ENCODE measurements around the gene CASP14. TPM values are rescaled to one million over a fixed set of nuclear protein-coding genes. Genes with fewer than 3 reads are reported as not detected.
"Not testable (repeated sequence)": the region's sequence is repeated elsewhere in the genome, so short reads cannot be mapped to it uniquely, and the experiment has no call there.

CASP14 gene
- total RNA-seq, 2 experiments from 2014 or later: not detected

DNA sequence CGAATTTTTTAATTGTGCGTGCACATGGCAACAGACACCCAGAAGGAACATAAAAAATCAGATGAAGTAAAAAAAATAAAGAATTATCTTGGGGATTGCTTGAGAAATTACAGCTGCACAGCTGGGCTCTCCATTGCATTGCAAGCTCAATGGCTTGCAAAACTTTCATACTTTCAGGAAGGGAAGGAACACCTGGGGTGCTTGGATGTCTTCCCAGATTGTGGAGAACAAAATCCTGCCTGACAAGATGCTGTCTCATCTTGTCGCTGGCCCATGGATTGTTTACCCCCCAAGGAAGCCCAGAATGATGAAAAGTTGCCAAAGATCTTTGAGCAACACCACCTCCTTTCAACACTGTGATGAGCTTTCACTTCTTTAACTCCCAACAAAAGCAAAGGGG is 11.0 kb upstream of the CASP14 start:
- Mint-ChIP-seq H3K36me3 (no peaks in the 10 kb centered on the region), H3K4me3 (no peak overlapping the region), H3K27me3 (peaks cover 2% of the 10 kb centered on the region), H3K4me1 (no peaks in the 10 kb centered on the region), H3K9me3 (ENCODE audit: low read depth) (no peaks in the 10 kb centered on the region), H3K27ac (no peak overlapping the region)
- CTCF ChIA-PET: no interaction called here
- DNase-seq (no peak), ATAC-seq (no peak)

GRCh38 chr19:15042003-15042402 is 7.3 kb upstream of the CASP14 start:
- no peaks in the 10 kb centered on the region for H3K4me1 Mint-ChIP-seq
- peaks cover 7% of the 10 kb centered on the region for H3K27me3 Mint-ChIP-seq
- H3K36me3 Mint-ChIP-seq: peaks cover 1% of the 10 kb centered on the region
- CTCF ChIA-PET: no interaction called here
- ATAC-seq (no peak), DNase-seq (no peak)
- no peak overlapping the region for H3K4me3 Mint-ChIP-seq
- H3K9me3 Mint-ChIP-seq (ENCODE audit: low read depth): no peaks in the 10 kb centered on the region
- H3K27ac Mint-ChIP-seq: no peak overlapping the region

DNA sequence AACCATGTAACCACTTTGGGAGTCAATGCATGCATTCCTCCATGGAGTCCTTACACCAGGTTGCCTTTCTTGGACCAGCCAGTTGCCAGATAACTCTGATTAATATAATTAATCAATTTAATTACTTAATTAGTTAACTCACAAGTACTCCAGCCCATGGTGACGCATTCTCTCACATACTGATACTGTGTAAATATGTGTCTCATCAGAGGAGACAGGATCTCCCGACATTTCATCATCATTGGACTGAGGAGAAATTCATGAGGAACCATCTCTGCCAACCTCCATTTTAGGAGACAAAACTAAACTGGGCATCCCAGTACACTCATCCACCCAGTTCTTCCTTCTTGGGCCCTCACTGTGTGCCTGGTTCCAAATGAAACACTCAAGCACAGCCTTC is 6.5 kb upstream of the CASP14 start:
- Mint-ChIP-seq H3K36me3 (peaks cover 1% of the 10 kb centered on the region), H3K4me1 (no peaks in the 10 kb centered on the region), H3K4me3 (no peak overlapping the region), H3K27me3 (peaks cover 7% of the 10 kb centered on the region), H3K9me3 (ENCODE audit: low read depth) (no peaks in the 10 kb centered on the region), H3K27ac (no peak overlapping the region)
- DNase-seq (no peak), ATAC-seq (no peak)
- CTCF ChIA-PET: no interaction called here

DNA sequence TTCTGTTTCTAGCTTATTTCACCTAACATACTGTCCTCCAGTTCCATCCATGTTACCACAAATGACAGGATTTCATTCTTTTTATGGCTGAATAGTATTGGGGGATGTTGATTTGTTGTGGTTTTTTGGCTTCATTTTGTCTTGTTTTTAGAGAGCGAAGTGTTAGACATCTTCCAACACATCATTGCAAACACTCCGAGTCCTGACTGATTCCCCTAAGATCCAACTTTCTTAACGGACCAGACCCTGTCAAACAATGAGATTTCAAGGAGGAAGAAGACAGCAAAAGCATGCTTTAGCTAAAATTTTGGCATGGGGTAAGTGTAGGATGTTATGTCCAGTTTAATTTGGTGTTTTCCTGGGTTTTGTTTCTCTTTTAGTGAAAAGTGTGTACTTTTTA is 3.8 kb upstream of the CASP14 start:
- peaks cover 1% of the 10 kb centered on the region for H3K36me3 Mint-ChIP-seq
- H3K4me1 Mint-ChIP-seq: no peaks in the 10 kb centered on the region
- peaks cover 5% of the 10 kb centered on the region for H3K27me3 Mint-ChIP-seq
- no peak overlapping the region for H3K27ac Mint-ChIP-seq
- H3K9me3 Mint-ChIP-seq (ENCODE audit: low read depth): no peaks in the 10 kb centered on the region
- H3K4me3 Mint-ChIP-seq: no peak overlapping the region
- CTCF ChIA-PET: no interaction called here
- no peak for ATAC-seq
- DNase-seq: no peak

GRCh38 chr19:15047680-15048079 is 1.6 kb upstream of the CASP14 start:
- H3K27me3 Mint-ChIP-seq: peaks cover 5% of the 10 kb centered on the region
- peaks cover 1% of the 10 kb centered on the region for H3K36me3 Mint-ChIP-seq
- H3K4me3 Mint-ChIP-seq: no peak overlapping the region
- no peak for ATAC-seq
- H3K9me3 Mint-ChIP-seq (ENCODE audit: low read depth): no peaks in the 10 kb centered on the region
- H3K4me1 Mint-ChIP-seq: no peaks in the 10 kb centered on the region
- CTCF ChIA-PET: no interaction called here
- no peak overlapping the region for H3K27ac Mint-ChIP-seq
- no peak for DNase-seq

DNA sequence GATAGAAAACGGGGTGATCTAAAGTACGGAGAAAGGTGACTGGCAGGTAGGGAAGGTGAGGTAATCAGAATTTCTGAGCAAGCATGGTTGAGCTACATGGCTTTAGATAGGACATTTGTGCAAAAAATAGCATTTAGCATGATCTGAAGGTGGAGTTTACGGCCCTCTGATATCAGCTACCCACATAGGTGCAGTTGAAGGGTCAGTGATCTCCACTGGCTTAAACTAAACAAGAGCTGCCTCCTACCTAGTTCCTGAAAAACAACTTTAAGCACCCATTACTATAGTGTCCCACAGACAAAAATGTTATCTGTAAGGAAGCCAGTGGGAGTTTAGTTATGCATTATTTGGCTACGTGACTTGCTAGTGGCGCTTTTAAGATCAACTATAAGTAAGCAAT is 1.2 kb upstream of the CASP14 start:
- DNase-seq: no peak
- no peaks in the 10 kb centered on the region for H3K4me1 Mint-ChIP-seq
- no peak overlapping the region for H3K4me3 Mint-ChIP-seq
- H3K36me3 Mint-ChIP-seq: peaks cover 1% of the 10 kb centered on the region
- ATAC-seq: no peak
- H3K27ac Mint-ChIP-seq: no peak overlapping the region
- H3K9me3 Mint-ChIP-seq (ENCODE audit: low read depth): no peaks in the 10 kb centered on the region
- H3K27me3 Mint-ChIP-seq: peaks cover 5% of the 10 kb centered on the region
- CTCF ChIA-PET: no interaction called here

- Mint-ChIP-seq H3K9me3 (ENCODE audit: low read depth) (no peaks in the 10 kb centered on the region), H3K4me1 (no peaks in the 10 kb centered on the region), H3K27ac (no peak overlapping the region), H3K4me3 (no peak overlapping the region), H3K27me3 (no peaks in the 10 kb centered on the region), H3K36me3 (no peaks in the 10 kb centered on the region)
- CTCF ChIA-PET: no interaction called here
- ATAC-seq: no peak
- no peak for DNase-seq
Observed at GRCh38 chr19:15050639-15051038, 1.4 kb downstream of the CASP14 start.

DNA sequence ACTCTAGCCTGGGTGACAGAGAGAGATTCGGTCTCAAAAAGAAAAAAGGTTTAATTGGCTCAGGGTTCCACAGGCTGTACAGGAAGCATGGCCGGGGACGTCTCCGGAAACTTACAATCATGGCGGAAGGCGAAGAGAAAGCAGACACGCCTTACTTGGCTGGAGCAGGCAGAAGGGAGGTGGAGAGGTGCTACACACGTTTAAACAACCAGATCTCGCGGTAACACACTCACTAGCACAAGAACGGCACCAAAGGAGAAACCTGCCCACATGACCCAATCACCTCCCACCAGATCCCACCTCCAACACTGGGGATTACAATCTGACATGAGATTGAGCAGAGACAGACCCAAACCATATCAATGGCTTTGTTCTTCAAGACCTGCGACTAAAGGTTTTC is 12.8 kb downstream of the CASP14 start:
- Mint-ChIP-seq H3K4me3 (no peak overlapping the region), H3K27ac (no peak overlapping the region), H3K4me1 (no peaks in the 10 kb centered on the region), H3K27me3 (peaks cover 8% of the 10 kb centered on the region), H3K9me3 (ENCODE audit: low read depth) (no peaks in the 10 kb centered on the region), H3K36me3 (no peaks in the 10 kb centered on the region)
- CTCF ChIA-PET: no interaction called here
- DNase-seq (no peak), ATAC-seq (no peak)

GRCh38 chr19:15070386-15070785 is 21.1 kb downstream of the CASP14 start:
- H3K27me3 Mint-ChIP-seq; DNase-seq; H3K27ac Mint-ChIP-seq; H3K36me3 Mint-ChIP-seq; CTCF ChIA-PET; H3K4me1 Mint-ChIP-seq; ATAC-seq; H3K9me3 Mint-ChIP-seq (ENCODE audit: low read depth); H3K4me3 Mint-ChIP-seq: not testable (repeated sequence)

DNA sequence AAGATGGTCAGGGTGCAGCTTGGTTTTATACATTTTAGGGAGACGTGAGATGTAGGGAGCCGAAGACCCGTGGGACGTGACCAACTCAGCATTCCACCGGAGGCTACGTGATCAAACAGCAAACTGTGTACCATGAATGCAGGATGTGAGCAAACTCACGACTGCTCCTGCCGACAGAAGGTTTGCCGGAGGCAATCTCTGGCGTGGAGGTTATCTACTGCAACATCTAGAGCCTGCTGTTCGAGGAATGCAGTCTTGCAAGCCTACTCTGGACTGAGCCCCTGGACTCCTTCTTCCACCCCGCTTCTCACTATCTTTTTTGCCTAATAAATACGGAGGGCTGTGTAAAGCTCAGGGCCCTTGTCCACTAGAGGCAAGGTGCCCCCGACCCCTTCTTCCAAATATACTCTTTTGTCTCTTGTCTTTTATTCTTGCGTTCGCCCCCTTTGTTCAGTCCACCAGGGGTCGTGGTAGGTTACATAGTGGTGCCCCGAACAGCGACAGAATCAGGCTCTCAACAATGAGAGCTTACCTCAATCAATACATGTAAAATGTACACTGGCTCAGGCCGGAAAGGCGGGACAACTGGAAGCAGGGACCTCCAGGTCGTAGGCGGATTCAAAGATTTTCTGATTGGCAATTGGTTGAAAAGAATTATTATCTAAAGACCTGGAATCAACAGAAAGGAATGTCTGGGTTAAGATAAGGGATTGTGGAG is 23.8 kb downstream of the CASP14 start:
- Mint-ChIP-seq H3K27ac (no peak overlapping the region), H3K36me3 (no peaks in the 10 kb centered on the region), H3K4me1 (no peaks in the 10 kb centered on the region), H3K9me3 (ENCODE audit: low read depth) (no peaks in the 10 kb centered on the region), H3K27me3 (no peaks in the 10 kb centered on the region), H3K4me3 (no peak overlapping the region)
- DNase-seq: no peak
- CTCF ChIA-PET: interaction anchor here (1.2 kb wide), 1 partner anchor 19 kb away, joined by 3 read pairs; no protein-coding TSS in a partner anchor
- ATAC-seq: no peak

GRCh38 chr19:15074371-15074770 is 25.1 kb downstream of the CASP14 start:
- Mint-ChIP-seq H3K36me3 (no peaks in the 10 kb centered on the region), H3K4me3 (no peak overlapping the region), H3K4me1 (no peaks in the 10 kb centered on the region), H3K9me3 (ENCODE audit: low read depth) (no peaks in the 10 kb centered on the region), H3K27me3 (no peaks in the 10 kb centered on the region), H3K27ac (no peak overlapping the region)
- no peak for DNase-seq
- CTCF ChIA-PET: interaction anchor here (1.2 kb wide), 1 partner anchor 18 kb away, joined by 3 read pairs; no protein-coding TSS in a partner anchor
- ATAC-seq: no peak

GRCh38 chr19:15075806-15076205 is 26.5 kb downstream of the CASP14 start:
- CTCF ChIA-PET: interaction anchor here (1.1 kb wide), 1 partner anchor 17 kb away, joined by 3 read pairs; no protein-coding TSS in a partner anchor
- no peak overlapping the region for H3K27ac Mint-ChIP-seq
- H3K27me3 Mint-ChIP-seq: no peaks in the 10 kb centered on the region
- no peaks in the 10 kb centered on the region for H3K9me3 Mint-ChIP-seq (ENCODE audit: low read depth)
- no peak overlapping the region for H3K4me3 Mint-ChIP-seq
- no peaks in the 10 kb centered on the region for H3K4me1 Mint-ChIP-seq
- DNase-seq: no peak
- H3K36me3 Mint-ChIP-seq: no peaks in the 10 kb centered on the region
- no peak for ATAC-seq

- ATAC-seq, H3K27ac Mint-ChIP-seq, CTCF ChIA-PET: not testable (repeated sequence)
Observed at GRCh38 chr19:15080002-15080401, 30.7 kb downstream of the CASP14 start.

DNA sequence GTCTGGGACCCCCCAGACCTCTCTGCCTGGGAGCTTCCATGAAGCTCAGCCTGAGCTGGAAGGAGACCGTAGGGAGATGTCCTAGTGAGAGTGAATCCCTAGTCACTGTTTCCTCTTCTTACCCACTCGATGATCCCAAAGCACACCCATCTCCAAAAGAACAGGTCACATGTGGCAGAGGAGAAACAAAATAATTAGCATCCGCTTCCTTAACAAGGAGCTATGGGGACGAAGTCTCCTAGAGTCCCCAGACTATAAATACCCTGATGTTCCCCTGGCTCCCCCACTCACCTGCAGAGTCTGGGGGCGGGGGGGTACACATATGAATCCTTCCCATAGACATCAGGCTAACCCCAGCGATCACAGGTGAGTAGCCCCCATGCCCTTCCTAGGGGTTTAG is 32.6 kb downstream of the CASP14 start, which contains the start of gene OR1I1:
TSS of gene OR1I1 (plus strand) at position 301 of the 400 bp plus-strand sequence. CDS start 4,855 bp downstream, outside the sequence.
- no peaks in the 10 kb centered on the region for H3K9me3 Mint-ChIP-seq (ENCODE audit: low read depth)
- H3K36me3 Mint-ChIP-seq: no peaks in the 10 kb centered on the region
- CTCF ChIA-PET: interaction anchor here (1.1 to 3.4 kb wide), 3 partner anchors 11 to 95 kb away, joined by 3 to 14 read pairs (median 4); no protein-coding TSS in a partner anchor
- H3K4me1 Mint-ChIP-seq: no peaks in the 10 kb centered on the region
- no peak within 1 kb of the TSS for H3K27ac Mint-ChIP-seq
- no peak within 1 kb of the TSS for H3K4me3 Mint-ChIP-seq
- peaks cover 6% of the 10 kb centered on the region for H3K27me3 Mint-ChIP-seq
- ATAC-seq (no peak), DNase-seq (no peak)

More at GRCh38 chr19:15080002-15080401, 30.7 kb downstream of the CASP14 start:
- H3K36me3 Mint-ChIP-seq; H3K4me1 Mint-ChIP-seq; H3K27me3 Mint-ChIP-seq; H3K4me3 Mint-ChIP-seq; H3K9me3 Mint-ChIP-seq (ENCODE audit: low read depth); DNase-seq: not testable (repeated sequence)

Data from activated CD8-positive, alpha-beta memory T cell treated with anti-CD3 and anti-CD28 coated beads, Interleukin-2, amount 10 ng/mL, durations not matched to agents 7 days and 5 days (primary cell).